HL-60 (cell line): Measurements from ENCODE around the gene PMEL.
A peak's percentile ranks its signal among the peaks of the same experiment; 100 is the strongest.

Source experiments
- DNase-seq, 2 experiments: peaks; one replicate each; pipeline ENCODE4 v3.0.0-alpha.2; 2010 to 2020; ENCODE audit warnings: low read depth in 1 of 2, low spot score in 1 of 2
- H3K27ac ChIP-seq: fragments of 250-450 bp; sonication (Bioruptor Pico); replicated peaks from 2 replicates; pipeline ENCODE4 v1.5.1; 2020; ENCODE audit warnings: mild to moderate bottlenecking, moderate library complexity
- H3K27me3 ChIP-seq: fragments of 250-450 bp; sonication (Bioruptor Pico); 2 replicates; pipeline ENCODE4 v1.5.1; 2021; ENCODE audit warnings: mild to moderate bottlenecking, moderate library complexity; ENCODE audit not compliant: insufficient read depth, poor library complexity, severe bottlenecking
- H3K4me3 ChIP-seq: replicated peaks from 2 replicates; pipeline ENCODE4 v1.5.1; 2011; ENCODE audit warnings: mild to moderate bottlenecking, control low read depth, low read length; ENCODE audit not compliant: insufficient read depth
- CTCF ChIP-seq: IDR thresholded peaks from one replicate; pipeline ENCODE4 v1.5.1; 2011; ENCODE audit warnings: low read length, control low read depth, inconsistent platforms; ENCODE audit not compliant: insufficient read depth
- GABPA ChIP-seq: IDR thresholded peaks from 2 replicates; pipeline ENCODE4 v1.6.1; 2012; ENCODE audit warnings: low read depth
- POLR2AphosphoS5 ChIP-seq: IDR thresholded peaks from 2 replicates; pipeline ENCODE4 v1.6.1; 2012; ENCODE audit warnings: low read depth
- SPI1 ChIP-seq: IDR thresholded peaks from 2 replicates; pipeline ENCODE4 v1.6.1; 2012; ENCODE audit warnings: low read depth, mild to moderate bottlenecking, borderline replicate concordance
- TF ChIP-seq, protein P1 (sequence below): IDR thresholded peaks from 2 replicates; pipeline ENCODE4 v1.6.1; 2012; ENCODE audit warnings: low read depth; ENCODE audit not compliant: insufficient replicate concordance

PMEL gene

DNA sequence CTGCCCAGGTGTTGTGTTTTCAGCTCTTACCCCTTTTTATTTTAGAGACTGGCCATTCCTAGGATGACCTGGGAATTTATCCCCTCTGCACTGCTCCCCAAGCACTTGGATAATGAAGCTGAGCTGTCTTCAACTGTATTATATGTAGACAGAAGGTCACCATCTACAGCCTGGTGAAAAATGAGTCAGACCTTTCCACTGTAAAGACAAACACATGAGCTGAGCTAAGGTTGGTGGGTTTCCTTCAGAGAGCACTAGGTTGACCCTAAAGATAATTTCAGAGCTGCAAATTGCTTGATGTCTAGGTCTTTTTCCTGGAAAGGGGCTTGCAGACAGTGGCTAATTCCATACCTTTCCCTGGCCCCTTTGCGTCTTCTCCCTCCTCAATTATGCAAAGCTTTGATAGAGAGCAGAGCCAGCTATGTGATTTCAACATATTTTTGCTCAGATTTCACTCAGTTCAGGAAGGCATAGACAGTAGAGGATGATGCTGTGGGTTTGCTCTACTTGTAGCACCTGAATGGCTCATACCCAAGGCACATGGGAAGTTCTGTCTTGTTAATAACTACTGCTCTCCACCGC lies 45.8 kb upstream of the PMEL start:
- DNase-seq = no peak
- H3K4me3 ChIP-seq = no peak overlapping the region
- no peaks in the 10 kb centered on the region for H3K27me3 ChIP-seq
- no peak overlapping the region for H3K27ac ChIP-seq
- TF ChIP-seq, protein P1, sequence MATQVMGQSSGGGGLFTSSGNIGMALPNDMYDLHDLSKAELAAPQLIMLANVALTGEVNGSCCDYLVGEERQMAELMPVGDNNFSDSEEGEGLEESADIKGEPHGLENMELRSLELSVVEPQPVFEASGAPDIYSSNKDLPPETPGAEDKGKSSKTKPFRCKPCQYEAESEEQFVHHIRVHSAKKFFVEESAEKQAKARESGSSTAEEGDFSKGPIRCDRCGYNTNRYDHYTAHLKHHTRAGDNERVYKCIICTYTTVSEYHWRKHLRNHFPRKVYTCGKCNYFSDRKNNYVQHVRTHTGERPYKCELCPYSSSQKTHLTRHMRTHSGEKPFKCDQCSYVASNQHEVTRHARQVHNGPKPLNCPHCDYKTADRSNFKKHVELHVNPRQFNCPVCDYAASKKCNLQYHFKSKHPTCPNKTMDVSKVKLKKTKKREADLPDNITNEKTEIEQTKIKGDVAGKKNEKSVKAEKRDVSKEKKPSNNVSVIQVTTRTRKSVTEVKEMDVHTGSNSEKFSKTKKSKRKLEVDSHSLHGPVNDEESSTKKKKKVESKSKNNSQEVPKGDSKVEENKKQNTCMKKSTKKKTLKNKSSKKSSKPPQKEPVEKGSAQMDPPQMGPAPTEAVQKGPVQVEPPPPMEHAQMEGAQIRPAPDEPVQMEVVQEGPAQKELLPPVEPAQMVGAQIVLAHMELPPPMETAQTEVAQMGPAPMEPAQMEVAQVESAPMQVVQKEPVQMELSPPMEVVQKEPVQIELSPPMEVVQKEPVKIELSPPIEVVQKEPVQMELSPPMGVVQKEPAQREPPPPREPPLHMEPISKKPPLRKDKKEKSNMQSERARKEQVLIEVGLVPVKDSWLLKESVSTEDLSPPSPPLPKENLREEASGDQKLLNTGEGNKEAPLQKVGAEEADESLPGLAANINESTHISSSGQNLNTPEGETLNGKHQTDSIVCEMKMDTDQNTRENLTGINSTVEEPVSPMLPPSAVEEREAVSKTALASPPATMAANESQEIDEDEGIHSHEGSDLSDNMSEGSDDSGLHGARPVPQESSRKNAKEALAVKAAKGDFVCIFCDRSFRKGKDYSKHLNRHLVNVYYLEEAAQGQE = no peak

GRCh38 chr12:56010111-56010570 lies 44.3 kb upstream of the PMEL start:
- TF ChIP-seq CTCF (no peak), POLR2AphosphoS5 (no peak), GABPA (no peak), SPI1 (no peak)
- TF ChIP-seq, protein P1 = no peak
- no peak overlapping the region for H3K4me3 ChIP-seq
- DNase-seq = no peak
- no peaks in the 10 kb centered on the region for H3K27me3 ChIP-seq
- H3K27ac ChIP-seq = no peak overlapping the region

- Histone ChIP-seq H3K27me3 (no peaks in the 10 kb centered on the region), H3K4me3 (peak overlapping the region; percentile 81), H3K27ac (peak overlapping the region; percentile 48)
- TF ChIP-seq GABPA (no peak), SPI1 (no peak), CTCF (no peak)
- TF ChIP-seq, protein P1 = no peak
- peak in 1 of 2 experiments; percentile 23 for DNase-seq
Measured at GRCh38 chr12:56007564-56008559, 42.0 kb upstream of the PMEL start.
